Measurements from ENCODE around the gene MAP2K3.
"Not testable (repeated sequence)": the region's sequence is repeated elsewhere in the genome, so short reads cannot be mapped to it uniquely, and the experiment has no call there.

Gene MAP2K3

GRCh38 chr17:21313761-21314160 is 29.2 kb downstream of the MAP2K3 start:
- not testable (repeated sequence) for H2AK5ac ChIP-seq (ENCODE audit: low read length, severe bottlenecking); H3K9me3 ChIP-seq (ENCODE audit: control insufficient read depth, low read length); H4K8ac ChIP-seq (ENCODE audit: low read length); H2AFZ ChIP-seq (ENCODE audit: low read depth, low read length); H2BK5ac ChIP-seq (ENCODE audit: low read depth, low read length, poor library complexity, severe bottlenecking); H3K27me3 ChIP-seq (ENCODE audit: control insufficient read depth in 1 of 2, insufficient read depth in 1 of 2, low read length in 2 of 2); H3K18ac ChIP-seq (ENCODE audit: low read depth in 1 of 2, low read length in 2 of 2); DNase-seq; H3K79me1 ChIP-seq (replicated peaks; ENCODE audit: low read length, poor library complexity, severe bottlenecking); H3K4me3 ChIP-seq (ENCODE audit: insufficient read depth in 1 of 2, low read depth in 1 of 2, low read length in 2 of 2); H3K23ac ChIP-seq (ENCODE audit: low read length in 2 of 2); H3K4me2 ChIP-seq (ENCODE audit: low read length, poor library complexity, severe bottlenecking); H4K91ac ChIP-seq (ENCODE audit: low read length); H3K4ac ChIP-seq (ENCODE audit: low read depth in 1 of 2, low read length in 2 of 2); H2BK12ac ChIP-seq (ENCODE audit: low read length in 2 of 2); H3K27ac ChIP-seq (ENCODE audit: low read length, poor library complexity, severe bottlenecking); H2BK120ac ChIP-seq (ENCODE audit: low read depth, low read length); H2BK15ac ChIP-seq (ENCODE audit: low read depth, poor library complexity, severe bottlenecking); H3K14ac ChIP-seq (ENCODE audit: low read length in 2 of 2); H3K9ac ChIP-seq (ENCODE audit: low read length)
- 100% methylated on average over 2 of the region's 2 CpGs for WGBS
- Histone ChIP-seq H3K36me3 (ENCODE audit: control insufficient read depth in 1 of 2, insufficient read depth in 2 of 2, low read depth in 1 of 2, low read length in 2 of 2) (peaks cover 46 to 51% of the 10 kb centered on the region in 2 experiments), H3K4me1 (ENCODE audit: control insufficient read depth, insufficient read depth, low read depth, low read length) (peaks cover 14% of the 10 kb centered on the region)

GRCh38 chr17:21314261-21314664 is 29.8 kb downstream of the MAP2K3 start:
- not testable (repeated sequence) for H3K9ac ChIP-seq (ENCODE audit: low read length); H3K4ac ChIP-seq (ENCODE audit: low read depth in 1 of 2, low read length in 2 of 2); H4K8ac ChIP-seq (ENCODE audit: low read length); H3K4me2 ChIP-seq (ENCODE audit: low read length, poor library complexity, severe bottlenecking); H3K9me3 ChIP-seq (ENCODE audit: control insufficient read depth, low read length); H2AK5ac ChIP-seq (ENCODE audit: low read length, severe bottlenecking); H3K79me1 ChIP-seq (replicated peaks; ENCODE audit: low read length, poor library complexity, severe bottlenecking); H3K4me3 ChIP-seq (ENCODE audit: insufficient read depth in 1 of 2, low read depth in 1 of 2, low read length in 2 of 2); H2AFZ ChIP-seq (ENCODE audit: low read depth, low read length); H3K27ac ChIP-seq (ENCODE audit: low read length, poor library complexity, severe bottlenecking); H2BK15ac ChIP-seq (ENCODE audit: low read depth, poor library complexity, severe bottlenecking); H2BK5ac ChIP-seq (ENCODE audit: low read depth, low read length, poor library complexity, severe bottlenecking); H2BK120ac ChIP-seq (ENCODE audit: low read depth, low read length); DNase-seq; H3K27me3 ChIP-seq (ENCODE audit: control insufficient read depth in 1 of 2, insufficient read depth in 1 of 2, low read length in 2 of 2); H4K91ac ChIP-seq (ENCODE audit: low read length); H3K14ac ChIP-seq (ENCODE audit: low read length in 2 of 2); H3K23ac ChIP-seq (ENCODE audit: low read length in 2 of 2); H2BK12ac ChIP-seq (ENCODE audit: low read length in 2 of 2); H3K18ac ChIP-seq (ENCODE audit: low read depth in 1 of 2, low read length in 2 of 2)
- WGBS: 93% methylated on average over 7 of the region's 7 CpGs
- H3K4me1 ChIP-seq (ENCODE audit: control insufficient read depth, insufficient read depth, low read depth, low read length): peaks cover 14% of the 10 kb centered on the region
- H3K36me3 ChIP-seq (ENCODE audit: control insufficient read depth in 1 of 2, insufficient read depth in 2 of 2, low read depth in 1 of 2, low read length in 2 of 2): peaks cover 41 to 46% of the 10 kb centered on the region in 2 experiments

GRCh38 chr17:21314701-21315111 is 30.2 kb downstream of the MAP2K3 start:
- not testable (repeated sequence) for H2BK15ac ChIP-seq (ENCODE audit: low read depth, poor library complexity, severe bottlenecking); H3K27me3 ChIP-seq (ENCODE audit: control insufficient read depth in 1 of 2, insufficient read depth in 1 of 2, low read length in 2 of 2); H2BK12ac ChIP-seq (ENCODE audit: low read length in 2 of 2); H2BK120ac ChIP-seq (ENCODE audit: low read depth, low read length); H3K4me2 ChIP-seq (ENCODE audit: low read length, poor library complexity, severe bottlenecking); H4K91ac ChIP-seq (ENCODE audit: low read length); H3K9ac ChIP-seq (ENCODE audit: low read length); DNase-seq; H3K18ac ChIP-seq (ENCODE audit: low read depth in 1 of 2, low read length in 2 of 2); H4K8ac ChIP-seq (ENCODE audit: low read length); H3K79me1 ChIP-seq (replicated peaks; ENCODE audit: low read length, poor library complexity, severe bottlenecking); H2AFZ ChIP-seq (ENCODE audit: low read depth, low read length); H2AK5ac ChIP-seq (ENCODE audit: low read length, severe bottlenecking); H3K23ac ChIP-seq (ENCODE audit: low read length in 2 of 2); H2BK5ac ChIP-seq (ENCODE audit: low read depth, low read length, poor library complexity, severe bottlenecking); H3K14ac ChIP-seq (ENCODE audit: low read length in 2 of 2); H3K4ac ChIP-seq (ENCODE audit: low read depth in 1 of 2, low read length in 2 of 2); H3K4me3 ChIP-seq (ENCODE audit: insufficient read depth in 1 of 2, low read depth in 1 of 2, low read length in 2 of 2); H3K27ac ChIP-seq (ENCODE audit: low read length, poor library complexity, severe bottlenecking); H3K9me3 ChIP-seq (ENCODE audit: control insufficient read depth, low read length)
- 97% methylated on average over 6 of the region's 7 CpGs for WGBS
- peaks cover 41 to 43% of the 10 kb centered on the region in 2 experiments for H3K36me3 ChIP-seq (ENCODE audit: control insufficient read depth in 1 of 2, insufficient read depth in 2 of 2, low read depth in 1 of 2, low read length in 2 of 2)
- peaks cover 14% of the 10 kb centered on the region for H3K4me1 ChIP-seq (ENCODE audit: control insufficient read depth, insufficient read depth, low read depth, low read length)

GRCh38 chr17:21315246-21316000 is 30.9 kb downstream of the MAP2K3 start:
- H3K18ac ChIP-seq (ENCODE audit: low read depth in 1 of 2, low read length in 2 of 2); H2AFZ ChIP-seq (ENCODE audit: low read depth, low read length); H3K9ac ChIP-seq (ENCODE audit: low read length); H2AK5ac ChIP-seq (ENCODE audit: low read length, severe bottlenecking); H2BK15ac ChIP-seq (ENCODE audit: low read depth, poor library complexity, severe bottlenecking); H3K27ac ChIP-seq (ENCODE audit: low read length, poor library complexity, severe bottlenecking); H4K91ac ChIP-seq (ENCODE audit: low read length); H3K4ac ChIP-seq (ENCODE audit: low read depth in 1 of 2, low read length in 2 of 2); H2BK120ac ChIP-seq (ENCODE audit: low read depth, low read length); H3K4me2 ChIP-seq (ENCODE audit: low read length, poor library complexity, severe bottlenecking); H3K79me1 ChIP-seq (replicated peaks; ENCODE audit: low read length, poor library complexity, severe bottlenecking); H2BK12ac ChIP-seq (ENCODE audit: low read length in 2 of 2); H2BK5ac ChIP-seq (ENCODE audit: low read depth, low read length, poor library complexity, severe bottlenecking); H3K14ac ChIP-seq (ENCODE audit: low read length in 2 of 2); H3K9me3 ChIP-seq (ENCODE audit: control insufficient read depth, low read length); H3K4me3 ChIP-seq (ENCODE audit: insufficient read depth in 1 of 2, low read depth in 1 of 2, low read length in 2 of 2); DNase-seq; H3K27me3 ChIP-seq (ENCODE audit: control insufficient read depth in 1 of 2, insufficient read depth in 1 of 2, low read length in 2 of 2); H3K23ac ChIP-seq (ENCODE audit: low read length in 2 of 2); H4K8ac ChIP-seq (ENCODE audit: low read length): not testable (repeated sequence)
- Histone ChIP-seq H3K36me3 (ENCODE audit: control insufficient read depth in 1 of 2, insufficient read depth in 2 of 2, low read depth in 1 of 2, low read length in 2 of 2) (peaks cover 36 to 38% of the 10 kb centered on the region in 2 experiments), H3K4me1 (ENCODE audit: control insufficient read depth, insufficient read depth, low read depth, low read length) (peaks cover 14% of the 10 kb centered on the region)
- WGBS: 86% methylated on average over 7 of the region's 16 CpGs
